GM23248 (cell line): ENCODE results near the gene MCRIP2.

ENCODE experiments used
- EZH2 ChIP-seq: fragments of 200-600 bp; sonication (generic); IDR thresholded peaks from 2 replicates; pipeline ENCODE4 v1.6.1; 2018; ENCODE audit warnings: antibody characterized with exemption, mild to moderate bottlenecking; ENCODE audit not compliant: insufficient read depth, poor library complexity, severe bottlenecking
- EZH2phosphoT487 ChIP-seq: fragments of 200-600 bp; sonication (generic); IDR thresholded peaks from 2 replicates; pipeline ENCODE4 v1.6.1; 2018; ENCODE audit warnings: antibody characterized with exemption, moderate library complexity, mild to moderate bottlenecking, low read depth; ENCODE audit not compliant: insufficient read depth

- no peak for TF ChIP-seq EZH2phosphoT487
- TF ChIP-seq EZH2 = no peak
These were observed 7.5 kb upstream of the MCRIP2 start for GRCh38 chr16:634051-634670.
